NAMALWA (cell line): ENCODE data around the gene VPS51.
A peak's percentile ranks its signal among the peaks of the same experiment; 100 is the strongest.

ENCODE experiments used
- DNase-seq: peaks from one replicate; pipeline ENCODE4 v3.0.0-alpha.2; 2015; ENCODE audit warnings: low spot score

The VPS51 gene

DNA sequence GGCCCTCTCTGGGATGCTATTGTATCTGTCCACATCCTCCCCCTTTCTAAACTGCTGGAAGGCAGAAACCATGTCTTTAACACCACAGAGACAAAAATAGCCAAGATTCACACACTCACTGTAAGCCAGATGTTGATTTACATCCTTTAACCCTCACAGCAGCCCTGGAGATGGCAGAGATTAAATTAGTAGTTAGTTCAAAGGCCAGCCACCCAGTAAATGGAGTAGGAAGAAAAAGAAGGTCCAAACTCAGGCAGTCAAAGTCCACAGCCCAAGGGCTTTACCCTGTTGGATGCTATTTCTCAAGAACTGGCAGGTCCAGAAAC, 23.6 kb downstream of the VPS51 start:
- peak; percentile 50 for DNase-seq

DNA sequence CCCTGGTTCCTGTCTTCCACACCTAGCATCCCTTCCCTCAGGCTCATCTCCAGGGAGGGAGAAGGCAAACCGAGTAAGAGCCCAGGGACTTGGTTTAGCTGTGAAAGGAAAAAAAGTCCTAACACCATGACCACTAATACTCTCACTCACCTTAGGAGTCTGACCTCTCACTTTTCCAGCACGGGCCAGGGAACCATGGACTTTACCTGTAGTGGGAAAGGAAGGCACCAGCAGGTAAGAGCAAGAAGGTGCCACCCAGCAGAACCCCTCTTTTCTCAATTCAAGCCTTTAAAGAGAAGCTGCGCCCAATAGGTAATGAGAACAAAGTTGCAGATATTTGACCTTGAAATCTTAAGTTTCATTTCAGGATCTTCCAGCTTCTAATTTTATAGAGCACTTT, 24.8 kb downstream of the VPS51 start:
- no peak for DNase-seq

DNA sequence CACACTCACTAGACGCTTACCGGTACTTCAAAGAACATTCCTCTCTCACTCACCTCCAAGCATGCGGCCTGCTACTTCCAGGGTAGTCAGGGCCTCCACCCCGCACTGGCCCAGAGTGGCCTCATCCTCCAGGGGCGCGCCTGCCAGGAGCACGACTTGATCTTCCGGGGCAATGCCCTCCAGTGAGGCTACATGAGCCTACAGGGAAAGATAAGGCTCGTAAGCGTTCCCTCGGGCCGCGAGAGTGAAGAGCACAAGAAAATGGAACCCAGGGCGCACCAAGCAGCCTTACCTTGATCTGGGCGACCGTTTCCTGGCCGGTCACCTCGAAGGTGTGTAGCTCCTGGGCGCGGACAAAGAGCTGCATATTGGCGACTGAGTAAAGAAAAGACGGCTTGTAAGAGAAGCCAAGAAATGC, 25.4 kb downstream of the VPS51 start:
- DNase-seq = peak; percentile 45

DNA sequence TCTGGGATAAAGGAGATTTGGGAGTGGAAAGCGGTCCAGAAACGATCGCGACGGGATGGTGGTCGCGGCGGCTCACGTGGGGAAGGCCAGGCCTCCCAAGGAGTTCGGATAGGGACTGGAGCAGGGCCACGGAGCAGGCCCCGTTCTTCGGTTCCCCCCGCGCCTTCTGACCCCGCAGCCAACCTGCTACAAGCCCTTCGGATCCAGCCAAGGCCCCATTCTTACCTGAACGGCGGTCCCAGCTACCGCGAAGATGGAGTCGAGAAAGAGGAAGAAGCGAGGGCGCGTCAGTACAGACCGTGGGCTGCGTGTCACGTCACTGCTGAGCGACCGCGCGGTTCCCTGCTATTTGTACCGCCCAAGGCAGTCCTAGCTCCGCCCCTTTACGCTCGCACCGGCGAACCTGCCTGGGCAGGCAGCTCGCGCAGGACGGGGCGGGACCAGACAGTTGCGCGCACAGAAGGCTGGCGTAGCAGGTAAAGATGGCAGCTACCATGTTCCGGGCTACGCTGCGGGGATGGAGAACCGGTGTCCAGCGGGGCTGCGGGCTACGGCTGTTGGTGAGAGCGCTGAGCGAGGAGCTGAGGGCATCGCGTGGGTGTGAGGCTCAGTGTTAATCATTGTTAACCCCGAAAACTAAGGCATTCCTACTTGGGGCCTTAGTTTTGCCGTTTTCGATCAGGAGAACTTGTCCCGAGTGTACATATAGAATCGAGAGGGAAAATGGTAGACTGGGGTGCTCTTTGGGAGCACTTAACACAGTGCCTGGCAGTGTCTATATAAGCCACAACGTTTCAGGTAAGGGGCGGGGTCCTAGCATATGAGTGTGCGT, 26.1 kb downstream of the VPS51 start, which contains the start of the genes FAU and MRPL49:
FAU (minus strand) TSS at position 270 of the 832 bp plus-strand sequence. CDS start 321 bp downstream, outside the sequence.
MRPL49 (plus strand) TSS at position 457 of the 832 bp plus-strand sequence; CDS start at position 483, 26 bp downstream.
- peak; percentile 98 for DNase-seq

DNA sequence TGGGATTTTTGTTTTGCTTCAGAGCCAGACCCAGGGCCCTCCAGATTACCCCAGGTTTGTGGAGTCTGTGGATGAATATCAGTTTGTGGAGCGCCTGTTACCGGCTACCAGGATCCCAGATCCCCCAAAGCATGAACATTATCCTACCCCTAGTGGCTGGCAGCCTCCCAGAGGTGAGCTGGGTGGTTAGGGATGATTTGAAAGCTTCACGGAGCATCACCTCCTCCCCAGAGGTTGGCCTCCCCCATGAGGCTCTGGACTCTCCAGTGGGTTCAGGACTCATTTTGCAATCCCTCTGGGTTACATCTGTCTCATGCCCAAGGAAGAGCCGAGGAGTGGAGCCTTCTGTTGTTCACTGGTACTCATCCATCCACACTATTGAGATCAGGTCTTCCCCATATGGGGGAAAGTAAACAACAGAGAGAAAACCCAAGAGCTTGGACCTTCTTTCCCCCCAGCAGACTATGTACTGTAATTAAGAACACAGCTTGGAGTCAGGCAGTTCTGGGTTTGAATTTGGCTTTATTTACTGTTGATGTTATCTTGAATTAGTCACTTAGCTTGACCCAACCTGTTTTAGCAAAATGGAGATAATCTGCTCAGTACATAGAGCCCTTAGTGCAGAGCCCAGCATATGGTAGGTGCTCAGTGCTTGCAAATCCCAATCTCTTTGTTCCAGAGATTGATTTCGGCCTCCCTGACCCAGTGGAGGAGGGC, 28.6 kb downstream of the VPS51 start:
- no peak for DNase-seq

DNA sequence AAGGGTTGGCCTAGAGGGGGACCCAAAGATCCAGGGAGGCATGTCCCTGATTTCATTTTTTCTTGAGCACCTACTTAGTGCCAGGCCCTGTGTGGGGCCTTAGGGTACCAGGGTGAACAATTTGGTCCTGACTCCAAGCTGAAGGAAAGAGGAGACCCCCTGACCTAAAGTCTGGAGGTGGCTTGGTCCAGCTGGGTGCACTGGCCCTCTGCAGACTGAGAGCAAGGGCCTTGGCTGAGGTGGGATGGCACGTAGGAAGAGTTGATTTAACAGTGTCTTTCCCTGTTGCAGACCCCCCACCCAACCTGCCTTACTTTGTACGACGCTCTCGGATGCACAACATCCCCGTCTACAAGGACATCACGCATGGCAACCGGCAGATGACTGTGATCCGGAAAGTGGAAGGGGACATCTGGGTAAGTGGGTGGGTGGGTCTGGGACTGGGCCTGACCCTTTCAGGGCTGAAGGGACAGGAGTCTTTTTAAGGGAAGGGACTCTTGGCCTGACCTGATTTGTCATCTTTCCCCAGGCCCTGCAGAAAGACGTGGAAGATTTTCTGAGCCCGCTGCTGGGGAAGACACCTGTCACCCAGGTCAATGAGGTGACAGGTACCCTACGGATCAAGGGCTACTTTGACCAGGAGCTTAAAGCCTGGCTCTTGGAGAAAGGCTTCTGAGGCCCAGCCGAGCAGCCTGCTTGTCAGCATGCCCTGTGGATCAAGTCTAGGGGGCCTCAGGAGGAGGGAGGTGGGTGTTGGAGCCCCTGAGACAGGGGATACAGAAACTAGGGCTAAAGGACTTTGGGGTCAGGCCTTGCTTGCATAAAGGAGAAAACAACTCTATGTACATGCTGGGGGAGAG, 29.4 kb downstream of the VPS51 start:
- no peak for DNase-seq

DNA sequence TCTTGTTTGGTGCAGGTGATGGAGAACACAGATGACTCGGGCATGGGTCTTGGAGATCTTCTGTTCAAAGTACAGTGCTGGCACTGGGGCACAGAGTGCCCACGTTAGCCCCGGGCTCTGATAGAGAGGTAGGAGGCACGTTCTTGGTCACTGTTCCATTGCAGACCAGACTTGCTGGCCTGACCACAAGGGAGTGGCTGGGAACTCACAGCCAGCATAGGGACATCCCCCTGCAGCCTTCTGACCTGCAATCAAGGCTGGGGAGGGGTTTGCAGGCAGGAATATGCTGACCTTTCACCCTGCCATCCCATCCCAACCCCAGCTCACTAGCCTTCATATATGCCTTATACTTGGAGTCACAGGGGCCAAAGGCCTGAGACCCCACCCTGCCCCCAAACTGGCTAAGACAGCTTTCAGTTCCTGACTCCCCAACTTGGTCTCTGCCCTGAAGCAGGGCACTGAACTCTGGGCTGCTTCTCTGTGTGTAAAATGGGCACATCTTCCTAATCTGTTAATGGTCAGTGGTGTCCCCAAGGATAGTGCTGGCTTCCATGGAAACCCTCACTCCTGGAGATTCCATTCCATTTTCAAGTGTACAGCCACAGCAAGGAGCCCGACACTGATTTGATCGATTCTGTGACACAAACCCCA, 30.7 kb downstream of the VPS51 start:
- DNase-seq = no peak

DNA sequence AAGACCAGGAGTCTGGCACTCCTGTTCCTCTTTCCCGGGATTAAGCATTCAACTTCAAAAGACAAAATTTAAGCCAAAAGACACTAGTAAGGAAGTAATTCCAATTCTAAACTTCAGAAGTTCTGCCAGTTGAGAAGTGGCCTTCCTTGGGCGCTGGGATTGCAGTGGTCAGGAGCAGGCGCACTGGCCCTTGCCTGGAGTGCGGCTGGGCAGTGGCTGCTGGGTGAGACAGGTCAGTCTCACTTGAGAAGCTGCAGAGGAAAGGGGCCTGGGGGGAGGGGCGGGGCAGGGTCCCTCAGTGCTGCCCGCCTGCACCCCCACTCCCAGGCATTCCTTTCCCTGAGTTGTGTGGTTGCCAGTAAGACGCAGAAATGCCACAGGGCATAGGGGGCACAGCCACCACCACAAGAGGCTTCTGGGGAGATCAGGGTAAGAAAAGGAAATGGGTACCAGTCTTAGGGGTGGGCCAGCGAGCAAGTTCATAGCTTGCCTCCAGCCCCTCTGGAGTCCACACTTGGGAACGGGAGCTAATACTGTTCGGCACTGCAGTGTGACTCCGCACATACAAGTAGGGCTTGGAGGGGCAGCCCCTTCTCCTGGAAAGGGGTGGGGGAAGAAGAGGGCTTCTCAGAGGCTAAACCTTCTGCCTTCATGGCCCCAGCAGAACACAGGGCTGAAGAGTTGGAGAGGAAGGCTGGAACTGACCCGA, 31.6 kb downstream of the VPS51 start:
- no peak for DNase-seq

DNA sequence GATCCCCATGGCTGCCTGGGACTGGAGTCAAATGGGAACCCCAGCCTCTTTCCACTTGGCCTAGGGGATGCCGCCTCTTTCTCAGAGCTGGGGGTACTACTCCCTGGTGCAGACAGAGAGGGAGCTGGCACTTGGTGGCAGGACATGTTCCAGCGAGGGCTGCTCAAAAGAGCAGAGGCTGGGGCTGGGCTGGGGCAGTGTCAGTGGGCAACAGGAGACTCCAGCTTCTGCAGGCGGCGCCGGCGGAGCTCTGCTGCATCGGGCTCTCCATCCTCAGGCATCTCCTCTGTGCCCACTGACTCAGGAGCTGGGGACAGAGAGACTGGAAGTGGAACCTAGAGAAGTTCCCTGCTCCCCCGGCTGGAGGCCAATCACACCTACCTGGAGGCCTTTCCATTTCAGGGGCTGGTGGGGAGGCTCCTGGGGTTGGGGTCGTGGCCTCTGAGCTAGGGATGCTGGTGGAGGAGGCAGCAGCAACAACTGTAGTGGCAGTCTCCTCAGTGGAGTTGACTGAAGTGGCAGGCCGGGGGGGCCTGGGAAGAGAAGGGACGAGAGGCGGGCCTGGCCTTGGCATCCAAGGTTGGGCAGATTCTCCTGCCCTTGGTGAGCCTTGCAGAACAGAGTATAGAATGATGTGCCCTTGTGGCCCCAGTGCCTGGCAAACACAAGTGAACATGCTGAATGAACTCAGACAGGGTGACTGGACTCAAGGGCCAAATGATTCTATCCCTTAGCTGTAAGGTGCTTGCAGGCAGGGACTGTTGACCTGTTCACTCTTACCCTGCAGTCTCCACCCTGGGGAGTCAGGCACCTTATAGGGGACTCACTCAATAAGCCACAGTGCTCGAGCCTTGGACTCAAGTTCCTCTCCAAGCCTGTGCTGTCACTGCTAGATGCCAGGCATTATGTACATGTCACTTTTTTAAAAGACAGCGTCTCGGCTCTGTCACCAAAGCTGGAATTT, 32.5 kb downstream of the VPS51 start:
- DNase-seq = no peak

DNA sequence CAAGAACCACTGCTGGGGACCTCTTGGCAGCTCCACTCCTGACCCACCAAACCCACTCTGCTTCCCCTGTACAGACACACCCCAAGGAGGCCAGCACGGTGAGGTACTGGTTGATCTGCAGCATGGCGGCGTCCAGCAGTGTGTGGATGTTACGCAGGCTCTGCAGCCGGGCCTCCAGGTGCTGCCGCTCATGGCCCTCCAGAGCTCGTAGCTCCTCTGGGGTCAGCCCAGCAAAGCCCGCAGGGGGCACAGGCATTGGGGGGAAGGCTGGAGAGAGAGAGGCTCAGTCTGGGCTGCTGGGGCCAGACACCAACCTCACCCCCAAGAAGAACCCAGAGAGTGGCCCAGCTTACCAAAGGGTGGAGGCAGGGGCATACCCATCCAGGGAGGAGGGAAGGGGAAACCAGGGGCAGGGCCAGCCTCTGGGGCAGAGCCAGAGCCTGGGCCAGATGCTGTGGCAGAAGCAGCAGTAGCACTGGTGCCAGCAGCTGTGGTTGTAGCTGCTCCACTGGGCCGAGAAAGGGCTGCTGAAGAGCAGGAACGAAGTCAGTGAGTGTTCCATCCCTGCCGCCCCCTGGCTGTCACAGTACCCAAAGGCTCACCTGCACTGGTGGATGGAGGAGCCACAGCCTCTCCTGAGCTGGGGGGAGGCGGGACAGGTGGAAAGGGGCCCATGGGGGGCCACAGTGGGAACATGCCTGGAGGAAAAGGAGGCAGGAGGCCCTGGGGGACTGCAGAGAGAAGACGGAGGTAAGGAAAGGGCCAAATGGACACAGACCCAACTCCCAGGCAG, 33.8 kb downstream of the VPS51 start:
- peak; percentile 80 for DNase-seq

DNA sequence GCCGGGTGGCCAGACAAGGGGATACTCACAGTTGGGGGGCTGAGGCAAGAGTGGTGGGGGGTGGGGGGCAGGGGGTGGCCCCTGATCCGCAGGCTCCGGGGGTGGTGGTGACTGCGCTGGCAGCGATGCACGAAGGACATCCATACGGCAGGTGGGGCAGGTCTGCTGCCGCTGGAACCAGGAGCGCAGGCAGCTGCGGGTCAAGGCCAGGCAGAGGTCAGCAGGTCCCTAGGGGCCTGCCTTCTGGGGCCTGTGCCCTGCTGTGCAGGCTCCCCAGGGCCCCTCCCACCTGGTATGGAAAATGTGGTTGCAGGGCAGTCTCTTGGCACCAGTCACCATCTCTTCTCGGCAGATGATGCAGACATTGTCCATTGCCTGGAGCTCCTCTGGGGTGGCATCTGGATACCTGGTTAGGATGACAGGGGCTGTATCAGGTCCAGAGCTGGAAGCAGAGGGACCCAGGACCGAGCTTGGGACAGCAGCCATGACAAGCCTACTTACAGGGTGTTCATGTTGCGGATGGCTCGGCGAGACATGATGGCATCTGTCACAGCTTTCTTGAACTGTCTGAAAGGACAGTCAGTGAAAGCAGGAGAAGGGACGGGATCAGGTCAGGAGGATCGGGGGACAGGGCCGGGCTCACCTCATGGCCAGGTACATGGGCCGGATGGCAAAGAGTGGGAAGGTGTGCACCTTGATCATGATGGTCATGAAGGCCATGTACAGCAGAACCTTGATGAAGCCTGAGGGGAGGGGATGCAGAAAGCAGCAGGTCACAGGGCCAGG, 34.8 kb downstream of the VPS51 start:
- peak; percentile 61 for DNase-seq

DNA sequence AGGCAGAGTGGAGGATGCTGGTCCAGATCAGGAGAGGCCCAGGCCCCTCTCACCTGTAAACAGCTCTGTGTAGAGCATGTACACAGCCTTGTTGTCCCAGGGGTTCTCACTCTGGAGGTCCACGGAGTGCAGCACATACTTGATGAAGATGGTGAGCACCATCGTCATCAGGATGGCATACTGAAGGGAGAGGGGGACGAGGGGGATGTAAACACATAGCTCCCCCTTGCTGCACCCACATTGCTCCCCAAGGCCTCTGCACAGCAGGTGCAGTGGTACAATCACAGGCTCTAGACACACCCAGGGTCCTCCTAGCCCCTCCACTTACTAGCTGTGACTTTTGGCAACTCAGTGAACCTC, 35.4 kb downstream of the VPS51 start:
- peak; percentile 54 for DNase-seq

DNA sequence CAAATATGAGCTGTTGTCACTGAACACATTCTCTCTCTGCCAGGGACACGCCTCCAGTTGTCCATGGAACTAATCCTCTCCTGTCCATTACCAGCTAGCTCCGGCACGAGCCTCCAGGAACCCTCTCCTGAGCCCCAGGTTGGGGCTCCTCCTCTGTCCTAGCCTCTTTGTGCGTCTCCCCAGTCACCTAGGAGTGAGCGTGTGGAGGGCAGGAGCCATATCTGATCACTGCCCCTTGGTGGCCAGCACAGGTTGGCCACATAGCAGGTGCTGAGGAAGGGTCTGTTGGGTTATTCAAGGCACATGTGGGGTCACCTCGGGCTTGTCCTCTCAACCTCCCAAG, 35.9 kb downstream of the VPS51 start:
- DNase-seq = no peak

DNA sequence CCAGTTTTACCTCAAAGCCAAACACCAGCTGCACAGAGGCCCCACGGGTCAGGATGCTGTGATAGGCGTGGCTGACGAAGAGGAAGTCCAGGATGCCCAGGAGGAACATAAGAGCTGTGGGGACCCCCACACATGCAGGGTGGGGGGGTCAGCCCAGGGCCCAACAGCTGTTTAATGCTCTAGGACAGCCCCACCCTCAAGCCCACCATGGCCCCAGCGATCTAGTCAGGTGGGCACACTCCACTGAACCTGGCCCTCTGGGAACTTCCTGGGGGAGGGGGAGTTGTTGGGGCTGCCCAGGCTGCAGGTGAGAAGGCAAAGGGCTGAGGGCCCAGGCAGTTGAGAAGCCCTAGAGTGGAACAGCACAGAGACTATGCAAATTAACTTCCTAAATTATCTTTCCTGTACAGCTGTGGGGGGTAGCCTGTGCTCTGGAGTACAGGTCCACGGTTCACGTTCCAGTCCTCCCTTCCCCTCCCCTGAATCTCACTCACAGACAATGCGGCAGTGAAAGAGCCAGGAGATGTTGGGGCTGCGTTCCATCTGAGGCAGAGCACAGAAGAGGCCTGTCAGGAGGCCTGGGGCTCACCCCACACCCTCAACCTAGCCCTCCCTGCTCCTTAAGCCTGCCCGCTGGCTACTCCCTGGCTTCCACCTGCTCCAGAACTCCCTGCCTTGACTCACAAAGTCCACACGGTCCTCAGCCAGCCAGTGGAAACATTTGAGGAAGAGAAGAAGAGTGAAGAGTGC, 36.4 kb downstream of the VPS51 start:
- peak; percentile 94 for DNase-seq

DNA sequence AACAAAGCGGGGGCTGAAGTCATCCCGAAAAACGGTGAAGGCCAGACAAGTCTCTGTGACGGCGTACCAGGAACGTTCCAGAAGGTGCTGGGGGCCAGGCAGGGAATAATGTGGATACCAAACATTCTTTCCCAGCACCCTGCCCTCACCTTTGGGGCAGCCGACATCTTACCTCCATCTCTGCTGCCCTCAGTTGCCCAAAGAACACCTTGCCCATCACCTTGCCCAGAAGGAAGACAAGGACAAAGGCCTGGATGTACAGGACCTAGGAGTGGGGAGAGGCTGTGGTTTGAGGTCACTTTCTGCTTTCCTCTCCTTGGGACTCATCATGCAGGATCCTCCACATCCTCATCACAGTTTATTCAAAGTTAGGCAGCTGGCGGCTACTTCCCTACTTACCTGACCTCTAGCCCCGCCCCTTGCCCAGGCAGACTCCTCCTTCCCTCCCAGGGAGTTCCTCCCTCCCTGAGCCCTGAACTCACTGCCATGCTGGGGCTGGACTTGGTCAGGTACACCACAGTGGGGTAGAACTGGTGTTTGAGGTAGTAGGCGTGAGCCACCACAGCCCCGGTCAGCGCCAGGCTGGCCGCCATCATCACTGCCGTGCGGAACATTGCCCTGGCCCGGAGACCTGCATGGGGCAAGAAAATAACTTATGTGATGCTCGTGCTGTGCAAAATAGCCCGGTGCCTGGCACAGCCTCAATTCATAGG, 37.1 kb downstream of the VPS51 start:
- DNase-seq = peak; percentile 78

DNA sequence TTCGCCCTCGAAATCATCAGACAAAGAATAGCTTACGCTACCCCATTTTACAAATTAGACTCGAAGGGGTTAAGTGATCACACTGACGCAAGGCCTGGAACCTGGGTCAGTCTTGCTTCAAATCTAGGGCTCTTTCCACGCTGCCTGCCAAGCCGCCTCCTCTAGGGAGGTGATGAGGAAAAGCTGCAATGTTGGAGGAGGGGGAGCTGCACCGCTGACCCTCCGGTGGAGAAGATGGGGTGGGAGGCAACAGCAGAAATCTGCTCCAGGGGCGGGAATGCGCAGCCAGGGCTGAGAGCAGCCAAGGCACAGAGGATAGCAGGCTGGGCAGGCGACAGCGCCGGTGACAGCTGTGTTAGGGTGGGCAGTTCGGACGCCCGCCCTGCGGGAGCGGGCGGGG, 37.7 kb downstream of the VPS51 start:
- no peak for DNase-seq
